ENCODE results near the gene ADGRG3.

DNA sequence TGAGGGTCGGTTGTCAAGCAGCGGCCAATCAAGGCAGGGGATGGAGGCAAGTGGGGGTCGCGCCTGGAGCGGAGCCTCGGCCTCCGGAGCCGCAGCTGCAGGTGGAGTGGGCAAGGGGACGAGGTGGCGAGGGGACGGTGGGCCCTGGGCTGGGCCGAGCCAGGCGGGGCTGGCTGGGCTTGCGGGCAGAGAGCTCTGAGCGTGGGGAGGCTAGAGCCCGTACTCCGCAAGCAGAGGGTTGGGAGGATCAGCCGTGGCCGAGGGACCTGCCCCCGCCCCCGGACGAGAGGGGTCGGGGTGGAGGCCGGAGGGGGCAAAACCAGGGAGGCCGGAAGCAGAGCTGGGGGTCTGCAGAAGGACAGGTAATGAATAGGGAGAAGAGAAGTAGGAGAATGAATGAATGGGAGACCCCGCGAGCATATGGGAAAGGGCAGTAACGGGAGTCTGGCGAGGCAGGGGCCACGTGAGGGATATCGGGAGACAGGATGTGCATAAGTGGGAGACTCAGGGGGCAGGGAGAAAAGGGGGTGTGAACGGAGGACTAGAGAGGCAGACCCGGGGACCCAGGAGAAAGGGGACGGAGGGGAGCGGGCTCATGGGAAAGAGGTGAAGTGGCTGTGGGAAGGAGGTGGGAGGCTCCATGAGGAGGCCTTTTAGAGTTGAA, 67.8 kb downstream of the ADGRG3 start, which contains the start of gene KATNB1:
- TF ChIP-seq ZNF30 (CRISPR knock-in tag; IDR thresholded peaks at IDR 0.05), result no peak
- TF ChIP-seq ZFP82 (CRISPR knock-in tag; IDR thresholded peaks at IDR 0.05; ENCODE audit: borderline replicate concordance), result no peak
- no peak for TF ChIP-seq HNRNPH1 (optimal IDR thresholded peaks at IDR 0.05; ENCODE audit: low read depth, low read length)
- 0 out of 2 replicates have a peak, but pooled peaks have one; percentile 29 for TF ChIP-seq POLR2AphosphoS5 (IDR thresholded peaks at IDR 0.05; ENCODE audit: low read depth, low read length)
- peak; percentile 78 for TF ChIP-seq HDAC1 (CRISPR knock-in tag; IDR thresholded peaks at IDR 0.05)
- TF ChIP-seq, protein P1, sequence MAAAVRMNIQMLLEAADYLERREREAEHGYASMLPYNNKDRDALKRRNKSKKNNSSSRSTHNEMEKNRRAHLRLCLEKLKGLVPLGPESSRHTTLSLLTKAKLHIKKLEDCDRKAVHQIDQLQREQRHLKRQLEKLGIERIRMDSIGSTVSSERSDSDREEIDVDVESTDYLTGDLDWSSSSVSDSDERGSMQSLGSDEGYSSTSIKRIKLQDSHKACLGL (CRISPR knock-in tag; IDR thresholded peaks at IDR 0.05), result no peak; the same call in 1 of the 2 replicates
- TF ChIP-seq MAFK (conservative IDR thresholded peaks at IDR 0.05 in 1 of 2, IDR thresholded peaks at IDR 0.05 in 1 of 2; ENCODE audit: low read length in 2 of 2), result no peak
- peak; percentile 40 to 65; a peak in 2 of 4 replicates for TF ChIP-seq POLR2A (IDR thresholded peaks at IDR 0.05; ENCODE audit: insufficient read depth in 1 of 2, low read depth in 2 of 2, low read length in 2 of 2)
- no peak for TF ChIP-seq ZNF549 (CRISPR knock-in tag; IDR thresholded peaks at IDR 0.05)
- no peak for TF ChIP-seq KDM3A (CRISPR knock-in tag; IDR thresholded peaks at IDR 0.05; ENCODE audit: low read depth)
- TF ChIP-seq, protein P2, sequence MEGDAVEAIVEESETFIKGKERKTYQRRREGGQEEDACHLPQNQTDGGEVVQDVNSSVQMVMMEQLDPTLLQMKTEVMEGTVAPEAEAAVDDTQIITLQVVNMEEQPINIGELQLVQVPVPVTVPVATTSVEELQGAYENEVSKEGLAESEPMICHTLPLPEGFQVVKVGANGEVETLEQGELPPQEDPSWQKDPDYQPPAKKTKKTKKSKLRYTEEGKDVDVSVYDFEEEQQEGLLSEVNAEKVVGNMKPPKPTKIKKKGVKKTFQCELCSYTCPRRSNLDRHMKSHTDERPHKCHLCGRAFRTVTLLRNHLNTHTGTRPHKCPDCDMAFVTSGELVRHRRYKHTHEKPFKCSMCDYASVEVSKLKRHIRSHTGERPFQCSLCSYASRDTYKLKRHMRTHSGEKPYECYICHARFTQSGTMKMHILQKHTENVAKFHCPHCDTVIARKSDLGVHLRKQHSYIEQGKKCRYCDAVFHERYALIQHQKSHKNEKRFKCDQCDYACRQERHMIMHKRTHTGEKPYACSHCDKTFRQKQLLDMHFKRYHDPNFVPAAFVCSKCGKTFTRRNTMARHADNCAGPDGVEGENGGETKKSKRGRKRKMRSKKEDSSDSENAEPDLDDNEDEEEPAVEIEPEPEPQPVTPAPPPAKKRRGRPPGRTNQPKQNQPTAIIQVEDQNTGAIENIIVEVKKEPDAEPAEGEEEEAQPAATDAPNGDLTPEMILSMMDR (CRISPR knock-in tag; IDR thresholded peaks at IDR 0.05), result no peak
- TF ChIP-seq ZNF230 (CRISPR knock-in tag; IDR thresholded peaks at IDR 0.05), result 0 out of 2 replicates have a peak, but pooled peaks have one; percentile 47
- TF ChIP-seq TARDBP (CRISPR knock-in tag; IDR thresholded peaks at IDR 0.05), result no peak
- TF ChIP-seq NR2F1 (CRISPR knock-in tag; IDR thresholded peaks at IDR 0.05), result no peak

Data from HepG2 (cell line).